OCI-LY7 (cell line): ENCODE measurements around the gene ANO4.

Experiments
- CTCF ChIP-seq: fragments of 200-600 bp; sonication (generic); conservative IDR thresholded peaks from 2 replicates; pipeline ENCODE4 v1.5.1; 2014; ENCODE audit warnings: mild to moderate bottlenecking, antibody characterized with exemption, low read length, moderate library complexity, mixed read lengths
- EZH2phosphoT487 ChIP-seq: fragments of 200-600 bp; sonication (generic); IDR thresholded peaks from 2 replicates; pipeline ENCODE4 v1.6.1; 2018; ENCODE audit warnings: low read depth, borderline replicate concordance, mild to moderate bottlenecking, mixed run types, antibody characterized with exemption, low read length, moderate library complexity, mixed read lengths

DNA sequence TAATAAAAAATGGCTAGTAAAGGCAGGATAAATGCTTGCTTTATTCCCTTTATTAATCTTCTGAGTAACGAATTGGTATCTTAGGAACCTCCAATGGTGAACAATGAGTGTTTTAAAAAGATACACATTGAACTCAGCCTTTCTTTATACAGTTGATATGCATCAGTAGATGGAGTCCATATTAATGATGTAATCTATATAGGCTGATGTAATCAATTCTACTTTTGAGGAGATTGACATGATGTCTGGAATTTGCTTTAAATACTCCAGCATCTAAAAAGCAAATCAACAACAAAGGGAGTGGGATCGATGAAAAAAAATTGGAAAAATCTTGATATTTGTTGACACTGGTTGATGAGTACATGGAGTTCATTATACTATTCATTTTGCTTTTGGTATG is 106.2 kb downstream of the ANO4 start:
- TF ChIP-seq CTCF (no peak), EZH2phosphoT487 (no peak)
